Measurements from ENCODE around the gene SLC2A10. TPM values are rescaled to one million over a fixed set of nuclear protein-coding genes. Genes with fewer than 3 reads are reported as not detected.

SLC2A10 gene
- total RNA-seq = 40.5 and 61.7 TPM in 2 replicates

DNA sequence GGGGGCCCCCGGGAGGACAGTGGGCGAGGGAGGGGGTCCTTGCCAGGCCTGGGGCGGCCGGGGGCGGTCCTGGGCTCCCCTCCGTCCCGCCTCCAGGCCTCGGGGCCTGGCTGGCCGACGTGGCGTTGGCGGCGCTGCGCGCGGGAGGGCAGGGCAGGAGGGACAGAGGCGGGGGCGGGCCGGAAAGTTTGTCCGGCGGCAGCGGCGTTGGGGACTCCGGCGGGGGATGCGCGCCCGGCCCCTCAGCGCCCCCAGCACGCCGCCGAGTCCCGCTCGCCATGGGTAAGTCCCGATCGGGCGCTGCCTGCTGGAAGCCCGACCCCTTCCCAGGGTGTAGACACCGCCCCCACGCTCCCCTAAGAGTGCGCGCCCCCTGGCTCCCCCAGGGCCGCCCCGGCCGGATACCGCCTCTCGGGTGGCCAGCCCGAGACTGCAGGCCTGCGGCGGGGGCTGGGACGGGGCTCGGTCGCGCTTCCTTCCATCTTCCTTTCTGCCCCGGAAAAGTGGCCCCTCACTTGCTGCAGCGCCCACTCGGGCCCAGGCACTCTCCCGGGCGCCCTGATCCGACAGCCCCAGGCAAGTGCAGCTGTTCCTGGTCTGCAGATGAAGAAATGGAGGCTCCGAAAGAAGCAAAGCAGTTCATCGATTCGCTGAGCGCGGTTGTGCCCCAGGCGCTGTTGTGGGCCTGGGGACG, at the start of gene SLC2A10:
Gene SLC2A10, plus strand, starts transcription at position 191 of the 694 bp plus-strand sequence. Its CDS starts 88 bp downstream, at position 279.

DNA sequence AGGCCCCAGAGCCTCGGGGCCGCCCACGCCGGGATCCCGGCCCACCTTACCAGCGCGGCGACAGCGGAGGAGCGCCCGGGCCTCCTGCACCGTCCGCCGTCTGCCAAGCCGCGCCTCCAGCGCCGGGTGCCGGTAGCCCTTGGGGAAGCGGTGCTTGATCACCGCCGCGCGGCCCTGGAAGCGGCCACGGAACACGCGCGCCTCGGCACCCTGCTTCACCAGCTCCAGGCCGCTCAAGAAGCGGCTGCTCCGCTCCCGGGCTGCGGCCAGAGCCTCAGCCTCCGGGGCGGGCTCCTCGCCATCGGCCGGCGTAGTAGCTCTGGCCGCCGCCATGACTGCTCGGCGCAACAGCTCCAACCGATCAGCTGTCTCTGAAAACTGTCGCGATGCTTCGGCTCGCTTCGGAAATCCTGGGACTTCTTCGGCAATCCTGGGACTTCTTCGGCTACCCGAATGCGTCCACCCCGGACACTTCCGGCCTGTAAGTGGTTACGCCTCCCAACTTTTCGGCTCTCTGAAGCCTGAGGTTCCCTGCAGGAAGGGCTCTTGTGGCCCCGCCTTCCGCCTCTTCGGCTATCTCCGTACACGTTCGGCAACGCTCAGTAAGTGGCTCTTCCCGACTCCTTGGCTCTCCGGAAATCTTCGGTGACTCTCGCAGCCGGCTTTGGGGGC, 20.2 kb upstream of the SLC2A10 start, which contains the start of gene TP53RK:
Gene TP53RK, minus strand, starts transcription at position 363 of the 672 bp plus-strand sequence. Its CDS starts 30 bp downstream, at position 333.

Other genes with a start within 250 kb of the SLC2A10 start
- 1.1 and 4.6 TPM in 2 replicates for gene ZNF334, start 196.1 kb upstream of the SLC2A10 start, total RNA-seq
- not detected in 2 replicates for gene OCSTAMP, start 159.0 kb upstream of the SLC2A10 start, total RNA-seq
- 1.3 and 4.6 TPM in 2 replicates for gene SLC13A3, start 58.2 kb upstream of the SLC2A10 start, total RNA-seq
- 18.8 and 23.9 TPM in 2 replicates for gene TP53RK, start 20.2 kb upstream of the SLC2A10 start, total RNA-seq
- gene EYA2, start 185.2 kb downstream of the SLC2A10 start, total RNA-seq = 0.22 and 0.57 TPM in 2 replicates